ENCODE measurements around the gene MFN1.

The MFN1 gene

GRCh38 chr3:179348325-179349013, 960 bp downstream of the MFN1 start:
- no peak for DNase-seq

DNA sequence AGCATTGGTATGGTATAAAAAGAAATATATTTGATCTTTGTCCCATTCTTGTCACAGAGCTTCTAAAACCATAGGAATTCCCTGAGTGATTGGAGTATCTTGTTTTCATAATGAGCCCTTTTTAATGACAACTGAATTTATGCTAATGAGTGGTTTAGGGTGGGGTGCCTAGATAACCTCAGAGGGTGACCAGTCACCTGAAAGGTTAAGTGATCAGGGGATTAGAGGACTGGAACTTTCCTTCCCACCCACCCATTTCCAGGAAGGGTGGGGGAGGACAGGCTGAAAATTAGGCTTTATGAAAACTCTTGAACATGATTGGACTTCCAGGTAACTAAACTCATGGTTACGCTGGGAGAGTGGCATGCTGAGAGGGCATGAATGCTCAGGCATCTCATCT, 8.5 kb downstream of the MFN1 start:
- DNase-seq = no peak

GRCh38 chr3:179363332-179363731, 15.8 kb downstream of the MFN1 start:
- DNase-seq = no peak

- DNase-seq = no peak
Observed at GRCh38 chr3:179369621-179370020, 22.1 kb downstream of the MFN1 start.

DNA sequence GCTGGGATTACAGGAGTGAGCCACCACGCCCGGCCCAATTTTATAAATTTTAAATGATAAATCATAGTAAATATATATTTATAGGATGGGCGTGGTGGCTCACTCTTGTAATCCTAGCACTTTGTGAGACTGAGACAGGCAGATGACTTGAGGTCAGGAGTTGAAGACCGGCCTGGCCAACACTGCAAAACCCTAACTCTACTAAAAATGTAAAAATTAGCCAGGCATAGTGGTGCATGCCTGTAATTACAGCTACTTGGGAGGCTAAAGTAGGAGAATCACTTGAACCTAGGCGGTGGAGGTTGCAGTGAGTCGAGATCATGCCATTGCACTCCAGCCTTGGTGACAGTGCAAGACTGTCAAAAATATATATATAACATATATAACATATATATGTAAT, 26.4 kb downstream of the MFN1 start:
- DNase-seq = no peak

DNA sequence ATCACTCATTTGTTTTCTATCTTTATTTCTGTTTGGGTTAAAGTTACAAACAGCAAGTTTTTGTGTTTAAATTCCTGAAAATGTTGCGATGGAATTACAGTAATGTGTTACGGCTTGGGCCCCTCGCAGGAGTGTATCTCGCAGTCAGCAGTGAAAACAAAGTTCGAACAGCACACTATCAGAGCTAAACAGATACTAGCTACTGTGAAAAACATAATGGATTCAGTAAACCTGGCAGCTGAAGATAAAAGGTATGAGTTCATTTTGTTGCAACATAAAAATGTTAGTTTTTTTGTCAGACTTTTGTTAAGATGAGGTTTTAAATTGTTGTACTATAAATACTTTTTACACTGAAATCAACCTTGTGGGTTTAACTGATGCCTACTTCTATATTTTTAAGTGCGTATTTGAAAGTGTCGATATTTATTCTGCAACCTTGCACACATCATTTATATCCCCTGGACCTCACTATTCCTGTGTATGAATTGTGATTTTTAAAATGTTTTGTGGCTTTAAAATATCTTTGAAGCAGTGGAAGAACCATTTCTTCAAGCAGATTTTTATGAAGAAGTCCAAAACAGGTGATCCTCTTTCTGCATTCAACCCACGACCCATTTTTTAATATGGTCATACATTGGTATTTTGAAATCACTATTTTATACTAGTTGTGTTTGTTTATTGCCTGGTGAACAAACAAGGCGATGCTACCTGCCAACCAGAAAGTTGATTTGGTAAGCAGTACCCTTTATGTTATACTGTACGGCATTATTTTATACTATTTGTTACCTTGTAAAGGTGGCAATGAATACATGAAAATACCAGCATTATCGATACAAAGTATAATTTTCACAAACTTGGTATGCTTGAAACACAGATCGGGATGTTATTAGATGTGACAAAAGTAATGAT, 27.8 kb downstream of the MFN1 start:
- DNase-seq = no peak

DNA sequence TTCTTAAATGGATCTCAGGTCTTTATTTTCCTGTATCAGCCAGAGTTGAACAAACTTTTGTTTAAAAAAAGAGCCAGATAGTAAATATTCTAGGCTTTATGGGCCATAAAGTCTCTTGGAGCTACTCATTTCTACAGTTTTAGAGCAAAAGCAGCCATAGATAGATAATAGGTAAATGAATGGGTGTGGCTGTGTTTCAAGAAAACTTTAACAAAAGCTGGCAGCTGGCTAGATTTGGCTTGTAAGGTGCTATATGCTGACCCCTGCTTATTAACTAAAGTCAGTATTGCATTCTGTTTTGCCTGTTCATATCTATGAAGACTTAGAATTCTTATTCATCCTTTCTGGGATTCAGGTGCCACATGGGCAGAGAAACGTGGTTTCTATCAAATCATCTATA, 29.0 kb downstream of the MFN1 start:
- no peak for DNase-seq

GRCh38 chr3:179391906-179392305, 44.4 kb downstream of the MFN1 start:
- no peak for DNase-seq

GRCh38 chr3:179398574-179399231, 51.2 kb downstream of the MFN1 start:
- peak; percentile 25 for DNase-seq

- DNase-seq = no peak
Observed at GRCh38 chr3:179401561-179401960, 54.1 kb downstream of the MFN1 start.

DNA sequence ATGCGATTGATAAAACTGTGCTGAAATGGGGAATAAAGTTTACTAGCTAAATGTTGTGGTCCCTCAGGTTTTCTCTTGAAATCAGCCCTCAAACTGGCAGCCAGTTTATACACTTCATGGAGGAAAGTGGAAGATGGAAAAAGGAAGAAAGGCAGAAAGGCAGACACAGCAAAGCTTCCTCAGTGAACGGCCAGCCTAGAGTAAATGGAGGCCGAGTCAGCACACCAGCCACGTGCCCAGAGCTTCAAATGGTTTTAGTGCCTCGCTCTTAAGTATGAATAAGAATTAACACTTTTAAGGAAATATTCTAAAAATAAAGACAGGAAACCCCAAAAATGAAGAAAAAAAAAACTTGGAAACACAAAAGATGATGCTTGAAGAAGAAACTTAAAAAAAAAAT, 55.5 kb downstream of the MFN1 start:
- no peak for DNase-seq

DNA sequence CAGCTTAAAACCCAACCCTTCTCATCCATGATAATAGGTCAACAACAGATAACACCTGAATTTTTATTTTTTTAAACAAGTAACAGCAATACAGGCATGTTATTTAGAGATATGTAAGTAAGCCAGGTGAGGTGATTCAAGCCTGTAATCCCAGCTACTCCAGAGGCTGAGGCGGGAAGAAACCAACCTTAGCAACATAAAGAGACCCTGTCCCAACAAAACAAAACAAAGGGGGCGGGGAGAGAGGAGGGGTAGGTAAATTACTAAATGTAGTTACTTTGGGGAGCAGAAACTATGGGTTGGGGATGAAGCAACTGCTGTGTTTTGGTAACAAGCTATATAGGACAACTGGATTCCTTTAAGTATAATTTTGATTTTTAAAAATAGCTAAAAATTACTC, 56.8 kb downstream of the MFN1 start:
- no peak for DNase-seq

DNA sequence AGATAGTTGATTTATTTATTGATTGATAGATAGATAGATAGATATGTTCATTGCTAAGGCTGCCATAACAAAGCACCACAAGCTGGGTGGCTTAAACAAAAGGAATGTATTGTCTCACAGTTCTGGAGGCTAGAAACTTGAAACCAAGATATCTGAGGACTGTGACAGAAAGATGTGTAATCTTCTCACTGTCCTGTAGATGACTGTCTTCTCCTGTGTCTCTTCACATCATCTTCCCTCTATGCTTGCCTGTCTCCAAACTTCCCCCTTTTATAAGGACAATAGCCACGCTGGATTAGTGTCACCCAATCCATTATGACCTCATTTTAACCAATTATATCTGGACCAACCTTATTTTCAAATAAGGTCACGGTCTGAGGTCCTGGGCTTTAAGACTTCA, 62.8 kb downstream of the MFN1 start:
- peak; percentile 15 for DNase-seq

GRCh38 chr3:179410999-179411398, 63.5 kb downstream of the MFN1 start:
- no peak for DNase-seq

DNA sequence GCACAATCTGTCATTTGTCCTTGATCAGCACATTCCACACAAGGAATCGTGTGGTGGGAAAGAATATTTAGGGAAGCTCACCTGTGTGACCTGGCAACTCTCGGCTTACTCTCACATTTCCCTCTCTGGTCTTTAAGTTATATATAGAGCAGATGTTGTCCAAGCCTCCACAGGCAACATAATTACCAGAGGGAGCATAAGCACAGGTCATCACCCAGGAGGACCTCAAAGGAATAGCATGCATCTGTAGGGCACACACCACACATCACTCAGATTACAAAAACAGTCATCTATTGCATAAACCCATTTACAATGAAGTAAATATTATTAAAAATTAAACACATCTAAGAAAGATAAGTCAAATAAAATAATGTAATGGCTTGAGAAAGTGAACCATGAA, 67.3 kb downstream of the MFN1 start:
- no peak for DNase-seq

DNA sequence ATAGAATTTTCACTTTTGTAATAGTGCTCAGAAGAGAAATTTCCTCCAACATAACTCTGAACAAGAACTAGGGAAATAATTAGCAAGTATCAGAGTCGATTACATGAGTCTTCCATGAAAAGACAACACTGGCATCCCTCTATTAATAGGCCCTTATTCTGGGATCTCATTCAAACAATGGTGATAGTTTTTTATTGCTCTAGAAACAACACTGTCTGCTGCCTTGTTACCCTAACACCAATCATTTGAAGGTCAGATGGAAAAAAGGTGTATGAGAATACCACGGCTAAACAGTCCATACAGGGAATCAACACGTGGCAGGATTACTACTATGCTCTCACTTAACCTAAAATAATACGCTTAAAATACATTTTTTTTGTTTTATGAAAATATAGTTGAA, 67.9 kb downstream of the MFN1 start:
- DNase-seq = no peak

GRCh38 chr3:179416681-179417080, 69.2 kb downstream of the MFN1 start:
- DNase-seq = peak; percentile 19

DNA sequence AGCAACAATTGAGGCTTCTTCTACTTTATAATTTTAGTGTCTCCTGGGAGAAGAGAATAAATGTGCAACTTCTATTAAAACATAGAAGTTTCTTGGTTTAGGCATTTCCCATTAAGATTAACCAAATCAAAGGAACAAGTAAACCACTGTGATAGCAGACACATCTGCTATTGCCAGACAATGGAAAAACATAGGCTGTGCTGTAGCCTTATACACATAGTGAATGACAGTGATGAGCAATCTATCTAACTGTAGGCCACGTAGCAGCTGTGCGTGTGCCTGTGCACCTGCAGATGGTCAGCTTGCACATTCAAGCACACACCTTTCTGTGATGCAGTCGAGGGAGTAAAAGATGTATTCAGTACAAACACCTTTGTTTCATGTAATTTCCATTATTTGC, 71.1 kb downstream of the MFN1 start:
- no peak for DNase-seq

DNA sequence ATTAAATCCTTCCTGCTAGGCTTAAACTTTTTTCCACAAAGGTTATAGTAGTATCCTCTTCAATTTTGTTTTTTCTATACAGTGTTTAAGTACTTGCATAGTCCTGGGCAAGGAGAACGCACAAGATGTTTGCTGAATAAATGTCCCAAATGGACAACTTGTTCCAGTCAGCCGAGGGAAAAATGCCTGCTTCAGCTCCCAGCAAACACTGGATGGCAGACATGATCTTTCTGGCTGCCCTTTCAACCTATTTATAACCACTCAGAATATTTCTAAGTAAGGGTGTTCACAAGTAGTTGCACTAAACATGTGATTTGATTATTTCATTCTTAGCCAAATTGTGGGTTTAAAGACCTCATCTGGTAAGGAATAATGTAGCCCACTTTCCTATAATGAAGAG, 74.0 kb downstream of the MFN1 start:
- DNase-seq = peak; percentile 14

- DNase-seq = no peak
Observed at GRCh38 chr3:179425075-179425474, 77.6 kb downstream of the MFN1 start.

DNA sequence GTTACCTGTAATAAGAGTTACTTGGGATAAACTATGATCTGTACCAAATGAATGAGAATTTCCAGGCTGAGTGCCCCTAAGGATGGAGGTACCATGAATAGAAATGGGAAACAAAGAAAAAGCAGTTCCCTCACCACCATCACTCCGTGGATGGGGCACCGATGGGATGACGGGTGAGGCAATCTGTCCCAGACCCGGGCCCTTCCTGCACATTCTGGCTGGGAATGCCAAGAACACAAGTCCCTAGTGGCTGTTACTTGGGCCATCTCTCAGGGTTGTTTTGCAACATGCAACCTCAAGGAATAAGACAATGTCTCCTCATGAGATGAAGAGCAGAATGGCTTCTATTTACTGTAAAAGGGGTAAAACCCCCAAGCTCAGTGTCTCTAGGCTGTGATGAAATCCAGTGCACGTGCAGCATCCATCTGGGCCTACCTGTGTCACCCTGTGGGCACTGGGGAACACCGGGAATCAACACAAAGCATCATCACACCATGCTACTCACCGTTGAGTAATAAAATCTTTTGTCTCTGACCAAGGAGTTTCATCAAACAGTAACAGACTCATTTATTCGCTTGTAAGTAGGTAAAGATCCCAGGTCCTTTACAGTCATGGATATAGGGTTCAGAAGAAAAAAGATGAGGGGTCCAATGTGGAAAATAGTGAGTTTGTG, 81.5 kb downstream of the MFN1 start:
- DNase-seq = no peak

- no peak for DNase-seq
Observed at GRCh38 chr3:179430277-179430870, 82.9 kb downstream of the MFN1 start.

GRCh38 chr3:179432021-179432420, 84.5 kb downstream of the MFN1 start:
- DNase-seq = no peak
